HG02981 (cell line): Measurements from ENCODE around the gene DOCK2.
"Not testable (repeated sequence)": the region's sequence is repeated elsewhere in the genome, so short reads cannot be mapped to it uniquely, and the experiment has no call there.

Experiments
- ATAC-seq: cut with Tn5 transposase; IDR thresholded peaks from one replicate; pipeline ENCODE4 v1.9.1; 2021; ENCODE audit warnings: mild to moderate bottlenecking, moderate library complexity; ENCODE audit not compliant: unreplicated experiment

Gene DOCK2

DNA sequence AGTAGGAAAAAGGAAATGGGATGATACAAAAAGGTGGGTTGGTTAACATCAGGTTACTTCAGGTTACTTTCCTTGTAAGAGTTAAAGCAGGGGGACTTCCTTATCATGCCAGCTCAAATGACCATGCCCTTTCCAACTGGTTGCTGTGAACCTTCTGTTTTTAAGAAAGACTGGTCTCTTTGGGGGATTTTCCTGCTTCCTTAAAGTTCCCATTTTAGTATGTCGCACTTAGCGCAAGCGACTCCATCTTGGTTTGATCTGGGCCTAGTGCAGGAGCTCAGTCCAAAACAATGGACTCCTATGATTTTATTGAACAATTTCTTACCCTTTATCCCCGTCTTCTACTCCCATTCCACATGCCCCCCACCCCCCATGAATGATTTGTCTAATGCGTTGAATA, 173.4 kb downstream of the DOCK2 start:
- no peak for ATAC-seq

DNA sequence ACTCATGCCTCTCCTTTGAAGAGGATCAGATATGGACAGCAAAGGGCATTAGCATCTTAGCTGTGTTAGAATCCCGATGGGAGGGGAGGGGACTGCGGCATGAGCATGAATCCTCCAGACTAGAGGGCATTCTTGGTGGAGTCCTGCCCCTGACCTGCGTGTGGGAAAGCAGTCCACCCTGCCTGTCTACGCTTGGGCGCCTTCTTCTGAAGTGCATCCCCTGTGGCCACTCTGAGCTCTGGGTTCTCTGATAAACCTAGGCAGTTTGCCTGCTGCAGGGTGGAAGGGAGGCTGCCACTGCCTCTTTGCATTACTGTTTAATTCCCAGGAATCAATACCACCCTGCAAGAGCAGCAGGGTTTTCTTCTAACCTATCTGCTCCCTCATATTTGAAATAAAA, 173.9 kb downstream of the DOCK2 start:
- no peak for ATAC-seq

DNA sequence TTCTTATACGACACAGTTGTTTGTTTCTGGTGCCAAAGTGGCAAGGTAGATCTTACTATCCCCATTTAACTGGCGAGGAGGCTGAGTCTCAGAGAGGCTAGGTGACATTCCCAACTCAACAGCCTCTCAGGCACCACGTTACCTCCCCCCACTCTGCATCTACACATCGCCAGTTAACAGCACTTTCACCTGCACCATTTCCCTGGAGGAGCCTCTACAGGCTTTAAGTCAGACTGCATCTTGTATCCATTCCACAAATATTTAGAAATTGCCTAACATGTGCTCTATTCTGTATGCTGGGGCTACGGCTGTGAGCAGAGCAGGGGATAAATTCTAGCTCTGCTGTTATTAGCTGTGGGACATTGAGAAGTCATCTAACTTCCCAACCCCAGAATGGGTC, 174.6 kb downstream of the DOCK2 start:
- no peak for ATAC-seq

DNA sequence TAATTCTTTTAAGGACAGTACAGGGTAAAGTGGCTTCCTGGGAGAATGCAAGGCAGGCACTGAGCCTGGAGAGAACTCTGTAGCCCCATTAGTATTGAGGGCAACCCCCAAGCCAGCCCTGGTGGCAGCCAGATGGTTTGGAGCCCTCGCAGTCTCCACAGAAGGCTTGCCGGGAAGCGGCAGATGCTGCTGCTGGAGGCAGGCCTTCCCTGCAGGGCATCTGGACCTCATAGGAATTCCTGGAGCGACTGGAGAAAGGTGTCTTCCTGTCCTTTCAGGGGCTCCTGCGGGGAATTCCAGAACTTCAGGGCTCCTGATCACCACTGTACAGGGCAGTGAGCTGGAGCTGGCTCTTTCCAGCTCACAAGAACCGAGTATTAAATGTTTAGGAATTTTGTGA, 175.7 kb downstream of the DOCK2 start:
- no peak for ATAC-seq

DNA sequence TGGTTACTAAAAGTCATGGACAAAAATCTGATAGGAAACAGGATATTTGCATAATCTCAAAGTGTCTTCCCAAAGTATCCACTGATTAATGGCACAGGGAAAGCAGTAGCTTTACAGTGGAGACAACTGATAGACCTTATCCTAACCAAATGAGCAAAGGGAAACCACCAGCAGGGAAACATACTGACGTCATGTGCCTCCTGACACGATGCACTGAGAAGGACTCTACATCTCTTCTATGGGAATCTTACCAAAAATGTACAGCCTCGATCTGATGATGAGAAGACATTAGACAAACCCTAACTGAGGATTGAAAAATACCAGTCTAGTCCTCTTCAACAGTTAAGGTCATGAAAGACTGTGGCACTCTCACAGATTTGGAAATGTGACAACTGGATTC, 177.0 kb downstream of the DOCK2 start:
- no peak for ATAC-seq

DNA sequence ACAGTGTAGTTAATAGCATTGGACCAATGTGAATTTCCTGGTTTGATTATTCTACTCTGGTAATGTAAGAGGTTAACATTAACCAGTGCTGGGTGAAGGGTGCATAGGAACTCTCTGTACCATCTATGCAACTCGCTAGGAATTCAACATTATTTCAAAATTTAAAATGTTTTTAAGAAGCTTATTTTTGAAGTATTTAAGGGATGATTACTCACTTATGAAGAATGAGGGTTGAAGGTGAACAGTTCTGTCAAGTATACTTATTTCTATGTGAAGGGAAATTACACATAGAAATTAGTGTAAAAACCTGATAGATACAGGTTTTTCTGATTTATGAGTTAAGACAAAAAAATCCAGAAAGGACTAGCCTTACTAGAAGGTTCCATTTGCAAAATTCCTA, 177.4 kb downstream of the DOCK2 start:
- no peak for ATAC-seq

DNA sequence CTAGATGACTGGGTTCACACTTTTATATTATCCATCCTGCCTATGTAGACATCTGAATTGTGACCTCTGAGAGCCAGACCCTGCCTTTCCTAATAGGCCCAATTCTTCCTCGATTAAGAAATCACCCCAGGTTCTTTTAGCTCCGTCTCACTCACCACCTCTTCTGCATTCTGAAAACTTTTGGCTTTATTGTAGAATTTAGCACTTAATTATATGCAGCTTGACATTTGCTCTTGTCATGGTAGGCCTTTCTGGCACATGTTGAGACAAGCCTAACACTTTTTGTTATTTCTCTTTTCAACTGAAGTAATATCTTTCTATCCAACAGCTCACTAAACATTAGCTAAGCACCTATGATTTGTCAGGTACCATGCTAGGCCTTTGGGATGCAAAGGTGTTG, 180.0 kb downstream of the DOCK2 start:
- no peak for ATAC-seq

DNA sequence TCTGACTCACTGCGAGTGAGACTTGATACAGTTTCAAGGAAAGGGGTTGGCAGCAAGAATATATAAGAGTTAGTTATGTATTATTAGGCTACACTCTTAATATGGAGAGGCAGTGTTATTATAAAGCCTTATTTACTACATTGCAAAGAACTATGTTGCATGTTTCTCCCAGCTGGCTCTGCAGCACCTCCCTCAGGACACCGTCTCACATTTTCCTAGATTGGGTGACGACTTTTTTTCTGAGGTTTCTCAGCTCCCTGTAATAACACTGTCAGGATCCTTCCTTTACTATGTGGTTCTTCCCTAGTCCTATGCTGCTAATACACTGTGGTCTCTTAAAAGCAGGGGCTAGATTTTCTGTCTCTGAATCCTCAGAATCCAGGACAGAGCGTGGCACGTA, 189.5 kb downstream of the DOCK2 start:
- ATAC-seq: no peak

DNA sequence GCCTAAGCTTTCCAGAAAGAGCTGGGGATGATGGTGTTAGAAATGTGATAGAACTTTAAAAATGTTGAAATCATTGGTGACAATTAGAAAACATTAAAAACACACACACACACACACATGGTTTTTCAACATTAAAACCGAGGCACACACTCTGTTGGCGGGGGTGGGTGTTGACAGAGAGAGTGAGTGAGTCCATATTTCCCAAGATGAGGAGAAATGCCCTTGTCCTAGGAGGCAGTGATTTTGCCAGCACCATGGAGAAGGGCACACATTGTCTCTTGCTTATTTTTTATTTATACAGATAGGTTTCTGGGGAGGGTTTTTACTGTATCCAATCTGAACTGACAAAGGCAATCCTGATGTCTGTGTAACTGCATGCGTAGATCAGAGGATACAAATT, 190.7 kb downstream of the DOCK2 start:
- no peak for ATAC-seq

DNA sequence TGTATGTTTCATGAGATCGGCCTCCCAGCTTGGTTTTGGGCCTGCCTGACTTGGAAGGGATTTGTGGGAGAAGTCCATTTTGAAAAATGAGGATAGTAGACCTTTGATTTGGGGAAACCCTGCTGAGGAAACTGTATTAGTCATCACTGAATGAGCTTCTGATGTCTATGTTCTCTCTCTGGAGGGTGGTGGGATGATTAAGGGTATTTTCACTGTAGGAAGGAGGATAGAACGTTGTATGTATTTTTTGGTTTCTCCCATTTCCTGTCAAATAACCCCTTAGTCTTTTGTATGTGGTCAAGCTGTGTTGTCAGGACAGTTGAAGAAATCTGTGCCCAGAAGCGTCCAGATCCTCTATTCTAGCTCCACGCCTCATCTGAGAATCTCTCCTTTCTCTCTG, 191.3 kb downstream of the DOCK2 start:
- ATAC-seq: peak; percentile 68

DNA sequence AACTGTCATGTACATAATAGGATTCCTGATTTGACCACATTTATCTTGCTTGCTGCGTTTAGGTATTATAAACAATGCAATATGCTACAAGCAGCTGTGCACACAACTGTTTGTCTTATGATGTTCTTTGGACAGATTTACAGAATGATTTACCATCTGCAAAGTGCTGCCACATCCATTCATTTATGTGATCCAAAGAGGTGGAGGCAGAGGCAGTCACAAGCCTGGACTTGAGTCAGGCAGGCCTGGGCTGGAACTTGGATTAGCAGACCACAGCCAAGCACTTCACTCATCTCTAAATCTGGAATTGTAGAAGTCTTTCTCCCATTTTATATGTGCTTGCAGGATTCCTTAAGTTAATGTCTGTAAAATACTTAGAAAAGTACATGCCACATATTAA, 194.3 kb downstream of the DOCK2 start:
- ATAC-seq: no peak

DNA sequence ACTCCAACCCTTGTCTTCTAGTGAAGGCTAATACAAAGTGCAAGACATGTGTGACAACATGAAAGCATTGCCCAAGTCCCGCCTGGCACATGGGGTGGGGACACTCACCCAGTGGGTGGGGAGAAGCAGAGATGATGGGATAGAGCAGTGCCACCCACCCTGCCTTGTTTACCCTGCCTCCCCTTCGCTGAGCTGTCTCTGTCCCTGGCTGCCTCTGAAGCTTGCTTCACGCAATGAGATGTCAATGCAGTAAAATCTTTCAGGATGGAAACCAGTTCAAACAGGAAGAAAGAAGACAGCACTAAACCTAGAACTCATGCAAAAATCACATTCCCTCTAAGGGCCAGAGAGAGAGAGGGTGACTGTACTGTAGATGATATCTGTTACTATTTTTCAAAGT, 195.2 kb downstream of the DOCK2 start:
- ATAC-seq: no peak

DNA sequence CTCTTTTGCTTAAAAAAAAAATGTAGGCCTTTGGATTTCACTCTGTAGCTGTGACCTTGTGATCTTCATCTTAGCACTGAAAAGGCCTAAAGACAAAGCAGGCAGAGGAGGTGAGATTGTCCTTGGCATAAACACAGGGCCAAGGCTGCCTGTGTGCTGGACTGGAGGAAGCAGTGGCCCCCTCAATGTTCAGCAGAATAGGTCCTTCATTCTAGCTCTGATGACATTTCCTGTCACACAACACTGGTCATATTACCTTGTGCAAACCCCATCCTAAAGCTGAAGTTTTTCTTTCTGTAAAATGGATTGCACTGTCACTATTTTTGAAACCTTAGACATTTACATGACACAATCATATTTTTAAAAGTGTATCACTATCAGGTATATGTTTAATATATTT, 195.8 kb downstream of the DOCK2 start:
- no peak for ATAC-seq

DNA sequence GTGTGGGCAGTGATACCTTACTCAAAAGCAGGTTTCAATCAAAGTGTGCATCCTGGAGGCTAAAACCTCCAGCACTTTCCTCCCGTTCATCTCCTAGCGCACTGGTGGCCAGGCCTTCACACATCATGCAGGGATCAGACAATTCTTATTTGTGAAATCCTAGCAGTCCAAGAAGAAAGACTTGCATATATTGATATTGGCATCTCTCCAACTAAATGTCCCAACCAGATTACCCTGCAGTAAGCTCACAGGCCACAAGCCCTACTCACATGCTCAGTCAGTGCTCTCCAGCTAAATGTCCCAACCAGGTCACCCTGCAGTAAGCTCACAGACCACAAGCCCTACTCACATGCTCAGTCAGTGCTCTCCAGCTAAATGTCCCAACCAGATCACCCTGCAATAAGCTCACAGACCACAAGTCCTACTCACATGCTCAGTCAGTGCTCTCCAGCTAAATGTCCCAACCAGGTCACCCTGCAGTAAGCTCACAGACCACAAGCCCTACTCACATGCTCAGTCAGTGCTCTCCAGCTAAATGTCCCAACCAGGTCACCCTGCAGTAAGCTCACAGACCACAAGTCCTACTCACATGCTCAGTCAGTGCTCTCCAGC, 196.7 kb downstream of the DOCK2 start:
- not testable (repeated sequence) for ATAC-seq

DNA sequence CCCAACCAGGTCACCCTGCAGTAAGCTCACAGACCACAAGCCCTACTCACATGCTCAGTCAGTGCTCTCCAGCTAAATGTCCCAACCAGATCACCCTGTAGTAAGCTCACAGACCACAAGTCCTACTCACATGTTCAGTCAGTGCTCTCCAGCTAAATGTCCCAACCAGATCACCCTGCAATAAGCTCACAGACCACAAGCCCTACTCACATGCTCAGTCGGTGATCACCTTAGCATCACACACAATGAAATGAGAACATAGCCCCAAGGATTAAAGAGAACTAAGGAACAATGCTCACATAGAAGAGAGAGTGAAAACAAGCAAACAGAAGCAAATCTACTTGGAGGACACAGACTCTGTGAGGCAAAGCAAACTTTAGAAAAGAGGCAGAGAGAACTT, 197.5 kb downstream of the DOCK2 start:
- ATAC-seq: not testable (repeated sequence)

DNA sequence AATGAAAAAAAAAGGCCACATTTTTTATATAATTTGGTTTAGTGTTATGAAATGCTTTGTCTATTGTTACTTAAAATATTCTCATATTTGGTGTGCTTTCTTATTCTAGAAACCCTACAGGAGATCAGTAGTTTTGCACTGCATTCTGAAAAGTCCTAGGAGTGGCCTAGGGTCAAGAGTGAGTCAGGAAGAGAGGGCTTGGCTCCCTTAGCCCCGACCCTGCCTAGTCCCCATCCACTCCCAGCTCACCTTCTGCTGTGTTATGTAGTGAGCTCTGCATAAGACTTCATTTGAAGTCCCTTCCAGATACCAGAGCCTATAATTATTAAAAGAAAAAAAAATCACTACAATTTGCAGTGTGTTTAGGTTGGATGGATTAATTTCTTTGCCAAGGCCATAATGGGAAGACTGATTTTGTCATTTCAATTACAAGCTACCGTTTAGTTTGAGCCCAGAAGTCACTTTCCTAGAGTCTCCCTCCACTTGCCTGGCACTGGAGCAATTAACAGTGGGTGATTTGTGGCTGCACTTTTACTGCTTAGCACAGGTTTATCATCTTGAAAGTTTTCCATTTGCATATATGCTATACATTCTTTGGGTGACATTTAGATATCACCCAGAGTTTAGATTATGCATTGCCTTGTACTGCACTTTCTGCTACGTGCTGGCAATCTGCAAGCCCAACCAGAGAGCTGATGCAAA, 199.9 kb downstream of the DOCK2 start:
- ATAC-seq: no peak

DNA sequence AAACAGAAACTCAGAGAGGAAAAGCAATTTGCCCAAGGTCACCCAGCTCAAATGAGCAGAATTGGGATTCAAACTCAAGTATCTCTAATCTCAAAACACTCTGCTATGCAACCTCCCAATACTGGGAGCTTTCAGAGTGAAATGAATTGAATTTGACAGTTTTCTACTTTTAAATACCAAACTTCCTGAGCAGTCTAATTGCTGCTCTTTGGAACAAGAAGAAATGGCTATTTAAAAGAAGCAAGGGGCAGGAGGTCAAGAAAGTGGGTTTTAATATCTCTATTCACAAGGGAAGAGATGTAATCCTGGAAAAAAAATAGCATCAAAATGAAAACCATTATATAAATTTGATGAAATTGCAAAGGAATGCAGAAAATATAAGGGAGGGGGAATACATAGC, 200.6 kb downstream of the DOCK2 start:
- ATAC-seq: no peak

DNA sequence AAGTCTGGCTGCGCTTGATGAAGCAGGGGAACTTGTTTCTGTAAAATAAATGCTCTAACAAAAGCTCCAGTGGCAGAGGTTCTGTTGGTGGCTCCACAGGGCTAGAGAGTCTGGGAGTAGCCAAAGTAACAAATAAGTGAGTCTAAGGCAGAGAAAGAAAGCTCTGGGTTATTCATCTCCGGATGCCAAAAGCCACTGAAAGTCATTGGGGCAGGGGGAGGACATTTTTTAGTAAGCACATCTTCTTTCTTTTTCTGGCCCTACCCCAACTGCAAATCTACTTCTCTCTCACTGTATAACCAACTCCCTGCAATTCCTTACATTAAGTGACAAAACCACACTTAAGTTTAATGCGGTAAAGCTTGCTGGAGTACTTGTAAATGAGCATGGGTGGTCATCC, 201.6 kb downstream of the DOCK2 start:
- peak; percentile 90 for ATAC-seq

DNA sequence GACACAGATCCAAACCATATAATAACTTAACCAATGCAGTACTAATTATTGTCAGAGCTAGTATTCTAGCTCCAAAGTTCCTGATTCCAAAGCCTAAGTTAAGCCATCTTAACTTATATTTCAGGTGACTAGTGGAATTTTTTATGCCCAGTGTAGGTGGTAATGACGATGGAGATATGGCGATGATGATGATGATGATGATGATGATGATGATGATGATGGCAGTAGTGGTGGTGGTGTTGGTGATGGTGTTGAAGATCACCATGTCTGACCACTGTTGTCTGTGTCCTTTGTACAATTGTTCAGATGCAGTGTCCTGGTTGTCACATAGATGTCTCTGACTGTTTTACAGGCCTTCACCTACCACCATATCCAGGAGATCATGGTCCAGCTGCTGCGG, 203.3 kb downstream of the DOCK2 start:
- ATAC-seq: no peak

DNA sequence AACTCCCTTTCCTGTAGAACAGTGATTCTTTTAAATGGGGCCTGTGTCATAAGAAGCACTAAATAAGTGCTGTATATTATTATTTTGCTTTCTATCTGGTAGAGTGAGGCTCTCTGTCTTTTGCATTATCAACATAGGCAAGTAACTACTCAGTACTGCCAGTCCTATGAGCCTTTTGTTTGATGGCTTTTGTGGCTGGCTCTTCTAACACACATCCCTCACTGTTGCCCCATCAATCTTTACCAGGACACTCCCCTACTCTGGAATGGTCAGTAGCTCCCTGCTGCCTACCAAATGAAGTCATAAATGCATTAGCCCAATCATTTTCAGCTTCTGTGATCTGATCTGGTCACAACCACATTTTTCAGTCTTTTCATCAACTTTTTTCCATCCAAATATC, 205.6 kb downstream of the DOCK2 start:
- no peak for ATAC-seq

DNA sequence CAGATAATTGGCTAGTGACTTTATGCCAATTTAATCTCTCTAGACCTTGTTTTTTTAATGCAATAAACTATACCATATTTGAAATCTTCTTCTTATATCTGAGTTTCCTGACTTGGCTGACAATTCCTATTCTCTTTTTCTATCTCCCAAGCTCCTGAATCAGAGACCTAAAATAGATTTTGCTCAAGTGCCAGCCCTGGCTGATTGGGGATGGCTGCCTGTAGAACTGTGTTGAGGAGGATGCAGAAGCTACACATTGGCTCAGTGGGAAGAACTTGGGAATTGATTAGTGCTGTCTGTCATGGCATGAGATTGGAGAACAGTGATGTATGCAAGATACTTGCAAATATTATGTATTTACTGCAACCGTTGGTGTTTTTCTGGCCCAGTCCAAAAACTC, 210.4 kb downstream of the DOCK2 start:
- ATAC-seq: no peak

DNA sequence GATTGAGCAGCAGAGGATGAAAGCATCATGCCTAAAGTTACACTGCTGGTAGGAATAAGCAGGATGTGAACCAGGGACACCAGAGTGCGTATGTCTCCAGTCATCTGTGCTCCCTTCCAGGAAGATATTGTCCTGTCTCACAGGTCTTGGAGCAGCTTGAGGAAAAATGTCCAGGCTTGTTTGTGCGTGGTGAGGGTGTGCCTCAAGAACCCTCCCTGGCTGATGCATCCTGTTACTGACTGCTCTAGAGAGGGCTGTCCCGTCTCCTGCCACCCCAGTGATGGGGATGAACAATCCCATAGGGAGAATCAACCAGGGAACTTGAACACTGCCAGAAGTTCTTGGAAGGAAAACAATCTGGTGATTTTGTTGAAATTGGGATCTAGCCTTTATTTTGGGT, 211.2 kb downstream of the DOCK2 start:
- no peak for ATAC-seq

DNA sequence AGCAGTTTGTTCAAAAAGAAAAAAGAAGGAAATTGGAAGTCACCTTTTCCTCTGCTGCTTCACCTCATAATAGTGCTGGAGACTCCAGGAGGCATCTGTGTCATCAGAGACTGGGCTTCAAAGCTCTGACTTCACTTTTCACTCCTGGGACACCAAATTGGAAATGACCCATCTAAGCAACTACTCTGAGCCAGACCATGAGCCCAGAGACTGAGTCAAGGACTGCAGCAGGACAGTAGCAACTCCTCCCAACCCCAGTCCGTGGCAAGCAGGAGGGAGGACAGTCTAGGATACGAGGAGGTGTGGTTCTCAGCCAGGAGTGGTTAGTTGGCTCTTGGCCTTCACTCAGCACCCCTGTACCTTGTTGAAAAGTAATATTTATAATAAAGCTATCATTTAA, 211.7 kb downstream of the DOCK2 start:
- ATAC-seq: no peak
